ENCODE data around the gene DPCD. TPM values are rescaled to one million over a fixed set of nuclear protein-coding genes. Genes with fewer than 3 reads are reported as not detected.
A peak's percentile ranks its signal among the peaks of the same experiment; 100 is the strongest.

Gene DPCD
- total RNA-seq, 2 donors from 2014 or later, result 9.2 to 16.6 TPM

DNA sequence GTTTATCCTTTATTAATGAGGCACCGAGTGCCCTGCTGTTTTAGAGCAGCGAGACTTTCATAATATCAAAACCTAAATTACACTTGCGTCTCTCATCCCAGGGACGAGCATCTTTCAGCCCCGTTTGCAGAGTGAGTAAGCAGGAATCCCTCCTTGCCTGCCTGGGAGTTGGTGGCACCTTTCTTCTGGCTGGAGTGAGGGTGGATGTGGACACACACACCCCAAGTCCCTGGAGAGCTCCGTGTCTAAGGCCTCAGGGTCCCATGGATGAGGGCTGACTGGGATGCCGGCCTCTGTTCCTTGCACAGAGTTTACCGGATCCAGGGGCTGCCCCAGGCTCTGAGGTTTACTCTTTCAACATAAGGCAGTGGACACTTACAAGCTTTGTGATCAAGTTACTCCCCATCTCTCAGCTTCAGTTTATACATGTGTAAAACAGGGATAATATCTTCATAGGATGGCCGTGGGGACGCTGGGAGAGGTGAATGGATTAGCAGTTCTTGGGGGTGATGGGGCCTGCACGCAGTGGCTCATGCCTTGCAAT lies 24.6 kb upstream of the DPCD start:
- WGBS, 2 donors, result 34 to 45% methylated on average over 11 of the region's 11 CpGs
- Histone ChIP-seq H3K4me3 (no peak overlapping the region), H3K9me3 (no peaks in the 10 kb centered on the region), H3K27ac (no peak overlapping the region), H3K36me3 (replicated peaks in 1 of 2; ENCODE audit: insufficient read depth in 1 of 2, low read depth in 2 of 2) (no peaks in the 10 kb centered on the region), H3K4me1 (peaks cover 7% of the 10 kb centered on the region), H3K27me3 (peaks cover 0 to 9% of the 10 kb centered on the region in 2 donors)
- ATAC-seq, result no peak
- TF ChIP-seq POLR2A (IDR thresholded peaks at IDR 0.05), result no peak
- TF ChIP-seq, protein P1, sequence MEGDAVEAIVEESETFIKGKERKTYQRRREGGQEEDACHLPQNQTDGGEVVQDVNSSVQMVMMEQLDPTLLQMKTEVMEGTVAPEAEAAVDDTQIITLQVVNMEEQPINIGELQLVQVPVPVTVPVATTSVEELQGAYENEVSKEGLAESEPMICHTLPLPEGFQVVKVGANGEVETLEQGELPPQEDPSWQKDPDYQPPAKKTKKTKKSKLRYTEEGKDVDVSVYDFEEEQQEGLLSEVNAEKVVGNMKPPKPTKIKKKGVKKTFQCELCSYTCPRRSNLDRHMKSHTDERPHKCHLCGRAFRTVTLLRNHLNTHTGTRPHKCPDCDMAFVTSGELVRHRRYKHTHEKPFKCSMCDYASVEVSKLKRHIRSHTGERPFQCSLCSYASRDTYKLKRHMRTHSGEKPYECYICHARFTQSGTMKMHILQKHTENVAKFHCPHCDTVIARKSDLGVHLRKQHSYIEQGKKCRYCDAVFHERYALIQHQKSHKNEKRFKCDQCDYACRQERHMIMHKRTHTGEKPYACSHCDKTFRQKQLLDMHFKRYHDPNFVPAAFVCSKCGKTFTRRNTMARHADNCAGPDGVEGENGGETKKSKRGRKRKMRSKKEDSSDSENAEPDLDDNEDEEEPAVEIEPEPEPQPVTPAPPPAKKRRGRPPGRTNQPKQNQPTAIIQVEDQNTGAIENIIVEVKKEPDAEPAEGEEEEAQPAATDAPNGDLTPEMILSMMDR (IDR thresholded peaks at IDR 0.05), result no peak
- intact Hi-C loops (cut with DNase I), result loop anchor here (10.0 kb wide), 1 partner anchor 289 kb away; no protein-coding TSS in a partner anchor
- peak in 1 of 4 donors; percentile 4 for DNase-seq

DNA sequence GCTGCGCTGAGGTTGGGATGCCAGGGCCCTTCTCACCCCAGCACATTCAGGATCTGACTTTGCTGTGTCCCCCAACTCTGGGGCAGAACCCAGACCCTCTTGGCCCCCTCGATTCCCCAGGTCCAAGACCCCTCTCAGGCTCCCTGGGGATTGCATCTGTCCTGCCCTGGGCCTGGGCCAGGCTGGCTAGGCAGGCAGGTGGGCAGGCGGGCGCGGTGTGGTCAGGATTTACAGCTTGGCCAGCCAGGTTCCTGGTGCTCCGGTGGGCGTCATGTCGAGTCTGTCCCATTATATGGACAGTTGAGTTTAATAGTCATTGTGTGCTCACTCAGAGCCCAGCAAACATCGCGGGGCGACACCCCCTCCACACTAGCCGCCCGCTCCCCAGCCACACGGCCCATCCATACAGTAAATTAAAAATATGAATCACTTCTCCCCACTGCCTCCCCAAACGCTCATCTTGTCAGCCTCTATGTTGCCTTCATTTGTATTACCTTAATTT lies 23.6 kb upstream of the DPCD start:
- Histone ChIP-seq H3K27me3 (peaks cover 0 to 17% of the 10 kb centered on the region in 2 donors), H3K27ac (no peak overlapping the region), H3K4me3 (no peak overlapping the region), H3K36me3 (replicated peaks in 1 of 2; ENCODE audit: insufficient read depth in 1 of 2, low read depth in 2 of 2) (no peaks in the 10 kb centered on the region), H3K4me1 (peaks cover 11% of the 10 kb centered on the region), H3K9me3 (no peaks in the 10 kb centered on the region)
- intact Hi-C loops (cut with DNase I), result loop anchor here (10.0 kb wide), 1 partner anchor 290 kb away; no protein-coding TSS in a partner anchor
- WGBS, 2 donors, result 72% methylated on average over 10 to 15 of the region's 15 CpGs
- DNase-seq (peak in 2 of 4 donors; percentile 8 to 10), ATAC-seq (no peak)
- TF ChIP-seq POLR2A (IDR thresholded peaks at IDR 0.05), result no peak

DNA sequence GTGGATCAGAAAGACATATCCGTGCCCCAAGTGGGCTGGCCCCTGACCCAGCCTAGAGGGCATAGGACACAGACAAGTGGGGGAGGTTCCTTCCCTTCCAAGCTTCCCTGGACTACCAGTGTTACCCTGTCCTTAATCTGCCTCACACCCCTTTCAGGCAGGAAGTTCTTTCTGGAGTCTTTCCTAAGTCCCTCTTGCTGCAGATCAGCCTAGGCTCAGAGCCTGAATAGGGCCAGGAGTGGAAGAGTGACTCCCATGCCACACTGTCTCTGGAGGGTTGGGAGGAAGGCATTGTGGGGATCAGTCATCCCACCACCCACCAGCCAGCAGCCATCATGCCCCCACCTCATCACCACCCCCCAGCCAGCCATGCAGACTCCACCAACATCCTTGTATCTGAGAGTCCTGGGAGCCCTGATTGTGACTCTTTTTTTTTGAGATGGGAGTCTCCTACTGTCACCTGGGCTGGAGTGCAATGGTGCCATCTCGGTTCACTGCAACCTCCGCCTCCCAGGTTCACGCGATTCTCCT lies 22.7 kb upstream of the DPCD start:
- Histone ChIP-seq H3K27me3 (peaks cover 0 to 21% of the 10 kb centered on the region in 2 donors), H3K9me3 (no peaks in the 10 kb centered on the region), H3K27ac (no peak overlapping the region), H3K36me3 (replicated peaks in 1 of 2; ENCODE audit: insufficient read depth in 1 of 2, low read depth in 2 of 2) (no peaks in the 10 kb centered on the region), H3K4me3 (no peak overlapping the region), H3K4me1 (peaks cover 20% of the 10 kb centered on the region)
- ATAC-seq, result no peak
- intact Hi-C loops (cut with DNase I), result loop anchor here (5.0 to 10.0 kb wide), 2 partner anchors 291 to 348 kb away; no protein-coding TSS in a partner anchor
- WGBS, 2 donors, result 80 to 86% methylated on average over 5 of the region's 5 CpGs
- TF ChIP-seq, protein P1 (IDR thresholded peaks at IDR 0.05), result no peak
- peak in 1 of 4 donors; percentile 6 for DNase-seq

DNA sequence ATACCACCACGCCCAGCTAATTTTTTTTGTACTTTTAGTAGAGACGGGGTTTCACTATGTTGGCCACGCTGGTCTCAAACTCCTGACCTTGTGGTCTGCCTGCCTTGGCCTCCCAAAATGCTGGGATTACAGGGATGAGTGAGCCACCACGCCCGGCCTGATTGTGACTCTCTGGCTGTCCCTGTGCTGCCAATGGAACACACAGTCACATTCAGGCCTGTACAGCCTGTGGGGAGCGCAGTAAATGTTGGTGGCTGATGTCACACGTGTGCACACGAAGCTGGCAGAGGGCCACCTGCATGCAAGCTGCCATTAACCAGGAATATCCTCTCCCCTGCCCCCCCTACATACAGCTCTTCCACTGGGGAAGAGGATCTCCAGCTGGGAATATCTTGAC lies 22.2 kb upstream of the DPCD start:
- no peak overlapping the region for H3K4me3 ChIP-seq
- ATAC-seq, result no peak

More for the DNA sequence above, 22.2 kb upstream of the DPCD start:
- TF ChIP-seq POLR2A (IDR thresholded peaks at IDR 0.05), result no peak
- TF ChIP-seq, protein P1 (IDR thresholded peaks at IDR 0.05), result no peak
- intact Hi-C loops (cut with DNase I), result loop anchor here (5.0 to 10.0 kb wide), 2 partner anchors 291 to 349 kb away; no protein-coding TSS in a partner anchor
- H3K36me3 ChIP-seq (replicated peaks in 1 of 2; ENCODE audit: insufficient read depth in 1 of 2, low read depth in 2 of 2), result no peaks in the 10 kb centered on the region
- no peaks in the 10 kb centered on the region for H3K9me3 ChIP-seq
- H3K4me1 ChIP-seq, result peaks cover 25% of the 10 kb centered on the region
- H3K27me3 ChIP-seq, result peaks cover 0 to 21% of the 10 kb centered on the region in 2 donors
- WGBS, 2 donors, result 58 to 68% methylated on average over 4 to 8 of the region's 8 CpGs
- peak in 2 of 4 donors; percentile 9 for DNase-seq
- H3K27ac ChIP-seq, result no peak overlapping the region
